ENCODE measurements around the gene CEPT1. TPM values are rescaled to one million over a fixed set of nuclear protein-coding genes. Genes with fewer than 3 reads are reported as not detected.

CEPT1 gene
- total RNA-seq, 1 donor from 2014 or later: 58.9 TPM

GRCh38 chr1:111116496-111116895, 23.5 kb upstream of the CEPT1 start:
- DNase-seq (ENCODE audit: low spot score): no peak
- no peaks in the 10 kb centered on the region for H3K27me3 ChIP-seq
- peaks cover 20% of the 10 kb centered on the region for H3K36me3 ChIP-seq
- TF ChIP-seq EZH2 (IDR thresholded peaks at IDR 0.05) (no peak), EZH2phosphoT487 (IDR thresholded peaks at IDR 0.05) (no peak), CTCF (IDR thresholded peaks at IDR 0.05) (no peak)
- H3K9me3 Mint-ChIP-seq: no peaks in the 10 kb centered on the region
- no peaks in the 10 kb centered on the region for H3F3A ChIP-seq (ENCODE audit: low read depth)
- no peaks in the 10 kb centered on the region for H3K79me2 ChIP-seq (ENCODE audit: low read depth)
- no peak overlapping the region for H3K4me3 ChIP-seq
- H3K4me2 ChIP-seq: no peak overlapping the region
- H3K4me3 Mint-ChIP-seq: no peak overlapping the region
- peaks cover 13% of the 10 kb centered on the region for H3K36me3 Mint-ChIP-seq
- H3K9ac ChIP-seq: no peak overlapping the region
- no peaks in the 10 kb centered on the region for H3K4me1 ChIP-seq
- H3K27ac ChIP-seq: no peak overlapping the region
- H3K9me3 ChIP-seq (ENCODE audit: low read depth): no peaks in the 10 kb centered on the region
- H4K20me1 ChIP-seq (ENCODE audit: low read depth): no peaks in the 10 kb centered on the region
- no peak overlapping the region for H2AFZ ChIP-seq (replicated peaks)
- H3K27ac Mint-ChIP-seq: no peak overlapping the region
- no peaks in the 10 kb centered on the region for H3K4me1 Mint-ChIP-seq
- H3K27me3 Mint-ChIP-seq (ENCODE audit: insufficient read depth, low read depth): no peaks in the 10 kb centered on the region

DNA sequence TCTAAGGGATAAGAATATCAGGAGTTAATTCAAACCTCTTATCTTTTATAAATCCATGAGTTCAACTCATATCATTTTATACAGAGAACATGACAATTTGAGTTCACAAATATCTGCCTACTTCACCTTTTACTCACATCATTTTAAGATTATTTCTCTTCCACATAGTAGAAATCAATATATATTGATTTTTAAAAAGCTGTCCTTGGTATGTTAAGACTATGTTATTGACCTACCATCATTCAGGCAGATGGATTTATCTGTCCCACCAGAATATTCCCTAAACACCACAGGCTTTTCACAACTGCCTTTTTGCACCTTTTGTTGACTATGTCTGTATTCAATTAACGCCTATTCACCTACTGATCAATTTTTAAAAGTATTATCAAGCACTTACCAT, 13.7 kb upstream of the CEPT1 start:
- H3K4me1 ChIP-seq: no peaks in the 10 kb centered on the region
- H3K36me3 ChIP-seq: peaks cover 13% of the 10 kb centered on the region
- H3K27me3 Mint-ChIP-seq (ENCODE audit: insufficient read depth, low read depth): no peaks in the 10 kb centered on the region
- no peak for DNase-seq (ENCODE audit: low spot score)
- H2AFZ ChIP-seq (replicated peaks): no peak overlapping the region
- H3F3A ChIP-seq (ENCODE audit: low read depth): no peaks in the 10 kb centered on the region
- H3K4me2 ChIP-seq: no peak overlapping the region
- no peak for TF ChIP-seq EZH2 (IDR thresholded peaks at IDR 0.05)
- TF ChIP-seq EZH2phosphoT487 (IDR thresholded peaks at IDR 0.05): no peak
- no peak for TF ChIP-seq CTCF (IDR thresholded peaks at IDR 0.05)
- no peak overlapping the region for H3K4me3 ChIP-seq
- H3K27me3 ChIP-seq: no peaks in the 10 kb centered on the region
- H4K20me1 ChIP-seq (ENCODE audit: low read depth): no peaks in the 10 kb centered on the region
- H3K27ac ChIP-seq: no peak overlapping the region
- no peaks in the 10 kb centered on the region for H3K4me1 Mint-ChIP-seq
- no peak overlapping the region for H3K27ac Mint-ChIP-seq
- no peaks in the 10 kb centered on the region for H3K9me3 Mint-ChIP-seq
- H3K9ac ChIP-seq: no peak overlapping the region
- peaks cover 11% of the 10 kb centered on the region for H3K36me3 Mint-ChIP-seq
- H3K79me2 ChIP-seq (ENCODE audit: low read depth): no peaks in the 10 kb centered on the region
- no peaks in the 10 kb centered on the region for H3K9me3 ChIP-seq (ENCODE audit: low read depth)
- H3K4me3 Mint-ChIP-seq: no peak overlapping the region

DNA sequence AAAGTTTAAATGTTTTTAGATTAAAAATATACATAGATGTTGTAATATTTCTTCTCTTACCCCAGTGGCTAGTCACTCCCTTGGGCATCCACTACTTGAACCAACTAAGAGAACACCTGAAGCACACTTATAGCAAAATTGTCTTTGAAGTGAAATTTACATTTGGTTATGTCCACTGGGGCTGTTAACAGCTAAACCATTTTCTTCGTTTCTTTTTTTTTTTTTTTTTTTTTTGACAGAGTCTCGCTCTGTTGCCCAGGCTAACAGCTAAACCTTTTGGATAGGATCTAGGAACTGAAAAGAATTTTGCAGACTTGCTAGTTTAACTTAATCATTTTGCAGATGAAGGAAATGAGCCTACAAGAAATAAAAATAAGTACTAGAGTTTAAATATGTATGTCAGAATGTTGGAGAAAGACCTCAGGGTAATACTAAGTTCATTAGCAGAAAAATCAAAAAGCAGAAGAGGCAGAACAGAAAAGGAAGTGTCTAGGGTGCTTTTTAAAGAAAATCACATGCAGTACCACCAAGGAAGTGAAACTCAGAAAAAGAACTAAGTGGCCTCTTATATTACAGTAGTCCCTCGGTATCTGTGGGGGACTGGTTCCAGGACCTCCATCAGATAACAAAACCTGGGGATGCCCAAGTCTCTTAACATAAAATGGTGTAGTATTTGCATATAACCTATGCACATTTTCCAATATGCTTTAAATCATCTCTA, 11.9 kb upstream of the CEPT1 start:
- no peak overlapping the region for H3K4me2 ChIP-seq
- no peaks in the 10 kb centered on the region for H3K9me3 ChIP-seq (ENCODE audit: low read depth)
- H3K4me1 Mint-ChIP-seq: no peaks in the 10 kb centered on the region
- H3K27me3 Mint-ChIP-seq (ENCODE audit: insufficient read depth, low read depth): no peaks in the 10 kb centered on the region
- H4K20me1 ChIP-seq (ENCODE audit: low read depth): no peaks in the 10 kb centered on the region
- H3K27me3 ChIP-seq: no peaks in the 10 kb centered on the region
- H3K4me3 Mint-ChIP-seq: no peak overlapping the region
- H3K9me3 Mint-ChIP-seq: no peaks in the 10 kb centered on the region
- H3K79me2 ChIP-seq (ENCODE audit: low read depth): no peaks in the 10 kb centered on the region
- peaks cover 14% of the 10 kb centered on the region for H3K36me3 Mint-ChIP-seq
- H3K27ac Mint-ChIP-seq: no peak overlapping the region
- TF ChIP-seq EZH2phosphoT487 (IDR thresholded peaks at IDR 0.05): no peak
- no peak for TF ChIP-seq CTCF (IDR thresholded peaks at IDR 0.05)
- TF ChIP-seq EZH2 (IDR thresholded peaks at IDR 0.05): no peak
- no peaks in the 10 kb centered on the region for H3F3A ChIP-seq (ENCODE audit: low read depth)
- DNase-seq (ENCODE audit: low spot score): no peak
- H3K4me1 ChIP-seq: no peaks in the 10 kb centered on the region
- no peak overlapping the region for H3K27ac ChIP-seq
- no peak overlapping the region for H2AFZ ChIP-seq (replicated peaks)
- no peak overlapping the region for H3K4me3 ChIP-seq
- H3K36me3 ChIP-seq: peaks cover 13% of the 10 kb centered on the region
- no peak overlapping the region for H3K9ac ChIP-seq
